Panc1 (cell line): ENCODE data around the gene POLR2A. TPM values are rescaled to one million over a fixed set of nuclear protein-coding genes. Genes with fewer than 3 reads are reported as not detected.

ENCODE experiments used
- ATAC-seq: fragments of 200-7000 bp; cut with Tn5 transposase; 2 replicates; pipeline ENCODE4 v1.9.1; 2020; ENCODE audit warnings: mild to moderate bottlenecking, moderate library complexity
- BruUV-seq: library from RNA; stranded (reverse); fragments of 400-500 nt; replicated peaks from 2 replicates; lab custom pipeline; 2021; lab: Mats Ljungman, UMichigan
- CTCF ChIA-PET: fragments of 300-600 bp; sonication (Branson Sonifier 250); formaldehyde crosslinking; loops from one replicate; lab custom pipeline; 2022; ENCODE audit warnings: antibody characterized with exemption; lab: Charles Lee
- POLR2A ChIA-PET: fragments of 300-600 bp; sonication (Branson Sonifier 250); formaldehyde crosslinking; loops from one replicate; lab custom pipeline; 2022; ENCODE audit warnings: antibody characterized with exemption; lab: Charles Lee
- DNase-seq: peaks from one replicate; pipeline ENCODE4 v3.0.0-alpha.2; 2010; ENCODE audit warnings: low read depth, low spot score
- H3K27ac ChIP-seq: 2 replicates; pipeline ENCODE4 v1.5.1; 2011; ENCODE audit warnings: mild to moderate bottlenecking, low read length, inconsistent platforms
- H3K27me3 ChIP-seq: fragments of 200-500 bp; sonication (Bioruptor generic); 2 replicates; pipeline ENCODE4 v1.6.0; 2014; ENCODE audit warnings: low read length, inconsistent platforms; ENCODE audit not compliant: control insufficient read depth, insufficient read depth
- H3K36me3 ChIP-seq: fragments of 200-500 bp; sonication (Bioruptor generic); 2 replicates; pipeline ENCODE4 v1.5.1; 2014; ENCODE audit warnings: inconsistent platforms, mild to moderate bottlenecking, low read length, moderate library complexity; ENCODE audit not compliant: control insufficient read depth, insufficient read depth
- H3K4me1 ChIP-seq: 2 replicates; pipeline ENCODE4 v1.5.1; 2011; ENCODE audit warnings: inconsistent platforms, mild to moderate bottlenecking, low read length, moderate library complexity; ENCODE audit not compliant: control insufficient read depth, insufficient read depth
- H3K4me3 ChIP-seq, 2 experiments: 2 replicates each; pipeline ENCODE4 v1.5.1; 2011 to 2012; ENCODE audit warnings: low read depth in 2 of 2, low read length in 2 of 2, mild to moderate bottlenecking in 2 of 2, inconsistent platforms in 1 of 2, moderate library complexity in 1 of 2
- H3K9me3 ChIP-seq: fragments of 200-500 bp; sonication (Bioruptor generic); 2 replicates; pipeline ENCODE4 v1.5.1; 2014; ENCODE audit warnings: low read depth, mild to moderate bottlenecking, inconsistent platforms, low read length, moderate library complexity; ENCODE audit not compliant: control insufficient read depth, insufficient read depth
- POLR2AphosphoS5 ChIP-seq: IDR thresholded peaks from 2 replicates; pipeline ENCODE4 v1.6.1; 2012; ENCODE audit warnings: mild to moderate bottlenecking, low read depth, low read length, moderate library complexity
- SIN3A ChIP-seq: IDR thresholded peaks from 2 replicates; pipeline ENCODE4 v1.6.1; 2012; ENCODE audit warnings: low read depth, mild to moderate bottlenecking, low read length, moderate library complexity, borderline replicate concordance; ENCODE audit not compliant: insufficient read depth
- TCF7L2 ChIP-seq: IDR thresholded peaks from 2 replicates; pipeline ENCODE4 v1.6.1; 2011; ENCODE audit warnings: mild to moderate bottlenecking, low read depth, low read length, inconsistent platforms
- in situ Hi-C: cut with HindIII; loops from 2 replicates; pipeline ENCODE4 v1.10.0; 2016; ENCODE audit warnings: low sequenced_read_pairs, low pct_unique_long_range_greater_than_20kb
- intact Hi-C: fragments of 100-400 bp; cut with micrococcal nuclease; formaldehyde crosslinking; loops from one replicate; pipeline ENCODE4 v1.10.0; 2022; ENCODE audit not compliant: unreplicated experiment
- total RNA-seq: library from RNA; stranded (reverse); gene quantifications from one replicate; pipeline ENCODE4 v1.2.1, GENCODE V29; 2021; ENCODE audit not compliant: unreplicated experiment
- TF ChIP-seq, protein P1 (sequence below): fragments of 450-650 bp; IDR thresholded peaks from 2 replicates; pipeline ENCODE4 v1.5.1; 2017; ENCODE audit warnings: mild to moderate bottlenecking
- TF ChIP-seq, protein P2 (sequence below), 2 experiments: IDR thresholded peaks; 2 replicates each; pipeline ENCODE4 v1.6.1; 2011 to 2012; ENCODE audit warnings: low read depth in 2 of 2, control low read depth in 1 of 2, low read length in 1 of 2, mild to moderate bottlenecking in 1 of 2, moderate library complexity in 1 of 2; ENCODE audit not compliant: insufficient read depth in 1 of 2

POLR2A gene
- total RNA-seq, 1 experiment from 2014 or later, result 181 TPM

DNA sequence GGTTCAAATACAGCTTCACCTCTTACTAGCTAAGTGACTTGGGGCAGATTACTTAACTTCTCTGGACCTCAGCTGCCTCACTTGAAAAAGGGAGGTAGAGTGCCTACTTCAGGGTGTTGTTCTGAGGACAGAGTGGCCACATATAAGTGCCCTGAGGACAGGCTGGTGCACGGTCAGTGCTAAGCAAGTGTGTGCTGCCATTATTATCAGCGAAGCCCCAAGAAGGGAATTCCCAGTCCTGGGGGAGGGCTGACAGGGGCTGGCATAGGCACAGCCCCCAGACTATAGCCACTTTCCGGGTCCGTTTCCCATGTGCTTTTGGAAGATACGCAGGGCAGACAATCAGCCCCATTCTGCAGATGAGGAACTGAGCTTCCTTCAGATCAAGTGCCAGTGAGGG, 7.2 kb upstream of the POLR2A start:
- no TSS peak for BruUV-seq
- no peaks in the 10 kb centered on the region for H3K36me3 ChIP-seq
- CTCF ChIA-PET, result no interaction called here
- in situ Hi-C loops (no loop called here), intact Hi-C loops (no loop called here)
- TF ChIP-seq POLR2AphosphoS5 (no peak), TCF7L2 (no peak), SIN3A (no peak)
- TF ChIP-seq, protein P1, sequence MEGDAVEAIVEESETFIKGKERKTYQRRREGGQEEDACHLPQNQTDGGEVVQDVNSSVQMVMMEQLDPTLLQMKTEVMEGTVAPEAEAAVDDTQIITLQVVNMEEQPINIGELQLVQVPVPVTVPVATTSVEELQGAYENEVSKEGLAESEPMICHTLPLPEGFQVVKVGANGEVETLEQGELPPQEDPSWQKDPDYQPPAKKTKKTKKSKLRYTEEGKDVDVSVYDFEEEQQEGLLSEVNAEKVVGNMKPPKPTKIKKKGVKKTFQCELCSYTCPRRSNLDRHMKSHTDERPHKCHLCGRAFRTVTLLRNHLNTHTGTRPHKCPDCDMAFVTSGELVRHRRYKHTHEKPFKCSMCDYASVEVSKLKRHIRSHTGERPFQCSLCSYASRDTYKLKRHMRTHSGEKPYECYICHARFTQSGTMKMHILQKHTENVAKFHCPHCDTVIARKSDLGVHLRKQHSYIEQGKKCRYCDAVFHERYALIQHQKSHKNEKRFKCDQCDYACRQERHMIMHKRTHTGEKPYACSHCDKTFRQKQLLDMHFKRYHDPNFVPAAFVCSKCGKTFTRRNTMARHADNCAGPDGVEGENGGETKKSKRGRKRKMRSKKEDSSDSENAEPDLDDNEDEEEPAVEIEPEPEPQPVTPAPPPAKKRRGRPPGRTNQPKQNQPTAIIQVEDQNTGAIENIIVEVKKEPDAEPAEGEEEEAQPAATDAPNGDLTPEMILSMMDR, result no peak
- TF ChIP-seq, protein P2, sequence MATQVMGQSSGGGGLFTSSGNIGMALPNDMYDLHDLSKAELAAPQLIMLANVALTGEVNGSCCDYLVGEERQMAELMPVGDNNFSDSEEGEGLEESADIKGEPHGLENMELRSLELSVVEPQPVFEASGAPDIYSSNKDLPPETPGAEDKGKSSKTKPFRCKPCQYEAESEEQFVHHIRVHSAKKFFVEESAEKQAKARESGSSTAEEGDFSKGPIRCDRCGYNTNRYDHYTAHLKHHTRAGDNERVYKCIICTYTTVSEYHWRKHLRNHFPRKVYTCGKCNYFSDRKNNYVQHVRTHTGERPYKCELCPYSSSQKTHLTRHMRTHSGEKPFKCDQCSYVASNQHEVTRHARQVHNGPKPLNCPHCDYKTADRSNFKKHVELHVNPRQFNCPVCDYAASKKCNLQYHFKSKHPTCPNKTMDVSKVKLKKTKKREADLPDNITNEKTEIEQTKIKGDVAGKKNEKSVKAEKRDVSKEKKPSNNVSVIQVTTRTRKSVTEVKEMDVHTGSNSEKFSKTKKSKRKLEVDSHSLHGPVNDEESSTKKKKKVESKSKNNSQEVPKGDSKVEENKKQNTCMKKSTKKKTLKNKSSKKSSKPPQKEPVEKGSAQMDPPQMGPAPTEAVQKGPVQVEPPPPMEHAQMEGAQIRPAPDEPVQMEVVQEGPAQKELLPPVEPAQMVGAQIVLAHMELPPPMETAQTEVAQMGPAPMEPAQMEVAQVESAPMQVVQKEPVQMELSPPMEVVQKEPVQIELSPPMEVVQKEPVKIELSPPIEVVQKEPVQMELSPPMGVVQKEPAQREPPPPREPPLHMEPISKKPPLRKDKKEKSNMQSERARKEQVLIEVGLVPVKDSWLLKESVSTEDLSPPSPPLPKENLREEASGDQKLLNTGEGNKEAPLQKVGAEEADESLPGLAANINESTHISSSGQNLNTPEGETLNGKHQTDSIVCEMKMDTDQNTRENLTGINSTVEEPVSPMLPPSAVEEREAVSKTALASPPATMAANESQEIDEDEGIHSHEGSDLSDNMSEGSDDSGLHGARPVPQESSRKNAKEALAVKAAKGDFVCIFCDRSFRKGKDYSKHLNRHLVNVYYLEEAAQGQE (IDR thresholded peaks at IDR 0.05; ENCODE audit: insufficient read depth in 1 of 2, low read depth in 2 of 2, low read length in 1 of 2), result no peak
- no peaks in the 10 kb centered on the region for H3K27me3 ChIP-seq
- ATAC-seq, result no peak
- H3K4me1 ChIP-seq, result peaks cover 26% of the 10 kb centered on the region
- DNase-seq, result no peak
- peak overlapping the region; percentile 54; the same call in 1 of the 2 replicates for H3K27ac ChIP-seq
- POLR2A ChIA-PET, result no interaction called here
- no peak overlapping the region for H3K4me3 ChIP-seq
- H3K9me3 ChIP-seq, result no peaks in the 10 kb centered on the region

DNA sequence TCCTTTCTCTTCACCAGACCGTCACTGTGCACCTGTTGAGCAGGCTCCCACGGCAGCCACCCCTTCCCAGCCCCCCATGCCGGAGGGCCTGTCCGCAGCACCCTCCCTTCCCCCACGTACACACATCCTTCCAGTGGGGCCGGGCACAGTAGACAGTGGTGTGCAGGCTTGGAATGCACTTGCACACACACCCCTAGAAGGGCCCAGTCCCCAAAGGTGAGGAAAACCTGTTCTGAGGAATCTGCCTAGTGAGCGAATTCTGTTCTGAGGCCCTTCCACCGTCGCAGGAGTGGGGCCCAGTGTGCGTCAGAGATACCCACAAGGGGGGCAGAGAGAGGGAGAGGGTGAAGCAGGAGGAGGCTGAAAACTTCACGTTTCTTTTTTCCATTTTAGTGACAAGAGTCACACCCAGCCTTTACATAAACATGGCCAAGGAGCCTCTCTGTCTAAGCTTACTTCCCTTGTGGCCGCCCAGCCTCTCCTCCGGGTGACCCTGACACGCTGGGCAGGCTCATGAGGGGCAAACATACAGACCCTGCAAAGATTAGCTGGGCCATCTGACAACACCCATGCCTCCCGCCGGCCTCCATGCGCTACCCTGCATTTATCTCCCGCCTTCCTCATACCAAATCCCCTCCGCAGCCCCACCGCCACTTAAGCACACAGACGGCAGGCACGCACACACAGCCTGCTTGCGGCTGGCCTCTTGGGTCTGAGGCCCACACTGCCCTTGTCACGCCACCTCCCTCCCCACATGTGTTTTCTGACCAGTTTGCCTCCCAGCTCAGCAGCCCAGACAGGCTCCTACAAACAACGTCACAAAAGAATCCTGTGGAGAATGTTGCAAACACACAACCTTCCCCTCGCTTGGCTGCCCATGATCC, 6.5 kb upstream of the POLR2A start:
- H3K27ac ChIP-seq, result peak overlapping the region; percentile 61; the same call in 1 of the 2 replicates
- BruUV-seq, result no TSS peak
- peak overlapping the region; percentile 61 to 66 for H3K4me3 ChIP-seq
- intact Hi-C loops, result no loop called here
- peak; percentile 36 for ATAC-seq
- H3K4me1 ChIP-seq, result peaks cover 26% of the 10 kb centered on the region
- ChIA-PET POLR2A (no interaction called here), CTCF (no interaction called here)
- DNase-seq, result no peak
- TF ChIP-seq TCF7L2 (no peak), POLR2AphosphoS5 (no peak), SIN3A (no peak)
- TF ChIP-seq, protein P2 (IDR thresholded peaks at IDR 0.05; ENCODE audit: insufficient read depth in 1 of 2, low read depth in 2 of 2, low read length in 1 of 2), result no peak
- TF ChIP-seq, protein P1, result no peak
- in situ Hi-C loops, result no loop called here
- no peaks in the 10 kb centered on the region for H3K36me3 ChIP-seq
- H3K9me3 ChIP-seq, result no peaks in the 10 kb centered on the region
- no peaks in the 10 kb centered on the region for H3K27me3 ChIP-seq
